Liver (tissue), 9 donors: ENCODE measurements around the gene TBX15. TPM values are rescaled to one million over a fixed set of nuclear protein-coding genes. Genes with fewer than 3 reads are reported as not detected.

ENCODE experiments used
- DNase-seq: peaks from one replicate; pipeline ENCODE4 v3.0.0-alpha.2; 2017; ENCODE audit warnings: low spot score
- H3K27ac ChIP-seq, 2 donors: one replicate each; pipeline ENCODE4 v1.7.0; 2013; ENCODE audit warnings: inconsistent platforms in 2 of 2, low read length in 2 of 2, control low read depth in 1 of 2, low read depth in 1 of 2, mild to moderate bottlenecking in 1 of 2
- H3K27me3 ChIP-seq, 4 donors: one replicate each; pipeline versions ENCODE4 v1.6.1 to v1.7.0; 2013; ENCODE audit warnings: low read length in 3 of 4, inconsistent platforms in 1 of 4, mild to moderate bottlenecking in 1 of 4, moderate library complexity in 1 of 4; ENCODE audit not compliant: control insufficient read depth in 4 of 4, insufficient read depth in 4 of 4
- H3K36me3 ChIP-seq, 4 donors: one replicate each; pipeline versions ENCODE4 v1.6.1 to v1.7.0; 2013; ENCODE audit warnings: low read length in 3 of 4, mild to moderate bottlenecking in 3 of 4, low read depth in 1 of 4, moderate library complexity in 1 of 4; ENCODE audit not compliant: control insufficient read depth in 4 of 4, insufficient read depth in 3 of 4
- H3K4me1 ChIP-seq, 4 donors: one replicate each; pipeline versions ENCODE4 v1.6.1 to v1.7.0; 2013; ENCODE audit warnings: low read length in 3 of 4, mild to moderate bottlenecking in 3 of 4, moderate library complexity in 1 of 4; ENCODE audit not compliant: control insufficient read depth in 4 of 4, insufficient read depth in 4 of 4
- H3K4me3 ChIP-seq, 3 donors: one replicate each; pipeline versions ENCODE4 v1.6.1 to v1.7.0; 2013; ENCODE audit warnings: low read length in 3 of 3, control low read depth in 1 of 3, low read depth in 1 of 3, mild to moderate bottlenecking in 1 of 3
- H3K9ac ChIP-seq, 2 donors: one replicate each; pipeline ENCODE4 v1.7.0; 2013; ENCODE audit warnings: low read length in 2 of 2, mild to moderate bottlenecking in 2 of 2, moderate library complexity in 2 of 2, control low read depth in 1 of 2, low read depth in 1 of 2
- H3K9me3 ChIP-seq, 4 donors: one replicate each; pipeline versions ENCODE4 v1.6.1 to v1.7.0; 2013; ENCODE audit warnings: low read length in 3 of 4; ENCODE audit not compliant: control insufficient read depth in 4 of 4
- ATF3 ChIP-seq: IDR thresholded peaks from 2 replicates; pipeline ENCODE4 v1.6.1; 2016; ENCODE audit warnings: antibody characterized with exemption
- CTCF ChIP-seq: fragments of 150-350 bp; IDR thresholded peaks from 2 replicates; pipeline ENCODE4 v1.5.1; 2017; ENCODE audit warnings: improper control_type of control experiment, low read depth, low read length; ENCODE audit not compliant: missing input control
- EGR1 ChIP-seq, 2 donors: IDR thresholded peaks; 2 replicates each; pipeline ENCODE4 v1.6.1; 2016 to 2018; ENCODE audit warnings: antibody characterized with exemption in 2 of 2, low read depth in 2 of 2
- FOXA1 ChIP-seq: IDR thresholded peaks from 2 replicates; pipeline ENCODE4 v1.6.1; 2016; ENCODE audit warnings: antibody characterized with exemption
- FOXA2 ChIP-seq: IDR thresholded peaks from 2 replicates; pipeline ENCODE4 v1.6.1; 2016; ENCODE audit warnings: antibody characterized with exemption
- GABPA ChIP-seq, 2 donors: IDR thresholded peaks in 1 of 2; conservative IDR thresholded peaks in 1 of 2; 2 replicates each; pipeline ENCODE4 v1.6.1; 2016; ENCODE audit warnings: antibody characterized with exemption in 2 of 2, mild to moderate bottlenecking in 1 of 2, moderate library complexity in 1 of 2
- HNF4A ChIP-seq, 2 donors: conservative IDR thresholded peaks; 2 replicates each; pipeline ENCODE4 v1.6.1; 2016; ENCODE audit warnings: antibody characterized with exemption in 2 of 2, mild to moderate bottlenecking in 2 of 2
- HNF4G ChIP-seq: IDR thresholded peaks from 2 replicates; pipeline ENCODE4 v1.6.1; 2016; ENCODE audit warnings: antibody characterized with exemption
- JUND ChIP-seq, 2 donors: IDR thresholded peaks; 2 replicates each; pipeline ENCODE4 v1.6.1; 2016; ENCODE audit warnings: antibody characterized with exemption in 2 of 2
- MAX ChIP-seq: IDR thresholded peaks from 2 replicates; pipeline ENCODE4 v1.6.1; 2016; ENCODE audit warnings: antibody characterized with exemption
- NR2F2 ChIP-seq: IDR thresholded peaks from 2 replicates; pipeline ENCODE4 v1.6.1; 2016; ENCODE audit warnings: antibody characterized with exemption
- RAD21 ChIP-seq, 2 donors: IDR thresholded peaks; 2 replicates each; pipeline ENCODE4 v1.6.1; 2016; ENCODE audit warnings: antibody characterized with exemption in 2 of 2, mild to moderate bottlenecking in 2 of 2
- REST ChIP-seq: IDR thresholded peaks from 2 replicates; pipeline ENCODE4 v1.6.1; 2016; ENCODE audit warnings: antibody characterized with exemption, mild to moderate bottlenecking
- RXRA ChIP-seq, 2 donors: IDR thresholded peaks; 2 replicates each; pipeline ENCODE4 v1.6.1; 2017 to 2018; ENCODE audit warnings: antibody characterized with exemption in 2 of 2, mild to moderate bottlenecking in 1 of 2
- SP1 ChIP-seq: IDR thresholded peaks from 2 replicates; pipeline ENCODE4 v1.6.1; 2018; ENCODE audit warnings: antibody characterized with exemption, mild to moderate bottlenecking
- TAF1 ChIP-seq: conservative IDR thresholded peaks from 2 replicates; pipeline ENCODE4 v1.6.1; 2016; ENCODE audit warnings: antibody characterized with exemption, mild to moderate bottlenecking
- YY1 ChIP-seq: IDR thresholded peaks from 2 replicates; pipeline ENCODE4 v1.6.1; 2016; ENCODE audit warnings: antibody characterized with exemption, mild to moderate bottlenecking
- ZBTB33 ChIP-seq: IDR thresholded peaks from 2 replicates; pipeline ENCODE4 v1.6.1; 2016; ENCODE audit warnings: antibody characterized with exemption
- WGBS: extraction: QIAGEN DNeasy Blood & Tissue Kit; methylation state at CpG from one replicate; pipeline ENCODE4 v1.1.7; 2013; 5-methylcytosine and 5-hydroxymethylcytosine counted together
- polyA plus RNA-seq, 2 donors: library from polyadenylated mRNA; stranded (reverse) in 1 of 2; unstranded in 1 of 2; fragments of 200-250 nt in 1 of 2; fragments of >200 nt in 1 of 2; fragmentation: Nextera tagmentation in 1 of 2; extraction: Ambion mirVana in 1 of 2; gene quantifications; one replicate each; pipeline versions ENCODE4 v1.2.1 to v1.2.3, GENCODE V29; 2013 to 2015
- total RNA-seq, 2 donors: library from RNA; depleted of rRNA; stranded (reverse); fragments of >200 nt; gene quantifications; one replicate each; pipeline ENCODE4 v1.2.3, GENCODE V29; 2014
- donor health status: healthy.
- donor health status: healthy.
- donor health status: healthy.
- donor health status: healthy.
- donor health status: healthy.

The TBX15 gene
- total and polyA plus RNA-seq, 4 donors, result 0.09 to 15.5 (median 3.5) TPM

GRCh38 chr1:118977600-118977999 lies 10.5 kb downstream of the TBX15 start:
- Histone ChIP-seq H3K9me3 (peaks cover 0 to 13% (median 5%) of the 10 kb centered on the region in 4 donors), H3K4me1 (peaks cover 3 to 6% (median 5%) of the 10 kb centered on the region in 4 donors), H3K4me3 (no peak overlapping the region), H3K27ac (no peak overlapping the region), H3K27me3 (peaks cover 0 to 26% (median 3%) of the 10 kb centered on the region in 4 donors), H3K36me3 (no peaks in the 10 kb centered on the region), H3K9ac (no peak overlapping the region)
- 81% methylated on average over 2 of the region's 2 CpGs for WGBS
- DNase-seq, result no peak
- no peak for TF ChIP-seq ATF3
- TF ChIP-seq NR2F2, result no peak
- no peak for TF ChIP-seq CTCF
- no peak for TF ChIP-seq JUND (IDR thresholded peaks at IDR 0.05)
- no peak for TF ChIP-seq HNF4G
- no peak for TF ChIP-seq RAD21 (IDR thresholded peaks at IDR 0.05)
- no peak for TF ChIP-seq YY1
- TF ChIP-seq GABPA (IDR thresholded peaks at IDR 0.05 in 1 of 2, conservative IDR thresholded peaks at IDR 0.05 in 1 of 2), result no peak
- no peak for TF ChIP-seq TAF1
- TF ChIP-seq EGR1 (IDR thresholded peaks at IDR 0.05; ENCODE audit: low read depth in 2 of 2), result no peak
- no peak for TF ChIP-seq RXRA (IDR thresholded peaks at IDR 0.05)
- TF ChIP-seq MAX, result no peak
- TF ChIP-seq SP1, result no peak
- TF ChIP-seq REST, result no peak

- Histone ChIP-seq H3K27me3 (peaks cover 0 to 16% (median 3%) of the 10 kb centered on the region in 4 donors), H3K4me3 (no peak overlapping the region), H3K9ac (no peak overlapping the region), H3K27ac (no peak overlapping the region), H3K36me3 (no peaks in the 10 kb centered on the region), H3K4me1 (peaks cover under 1 to 6% (median 4%) of the 10 kb centered on the region in 4 donors), H3K9me3 (peaks cover 0 to 9% (median 2%) of the 10 kb centered on the region in 4 donors)
- DNase-seq, result no peak
- WGBS, result 79% methylated on average over 4 of the region's 4 CpGs
- TF ChIP-seq ZBTB33 (no peak), CTCF (no peak), JUND (IDR thresholded peaks at IDR 0.05) (no peak), GABPA (IDR thresholded peaks at IDR 0.05 in 1 of 2, conservative IDR thresholded peaks at IDR 0.05 in 1 of 2) (no peak), FOXA1 (no peak), YY1 (no peak), HNF4A (conservative IDR thresholded peaks at IDR 0.05) (no peak), RAD21 (IDR thresholded peaks at IDR 0.05) (no peak), NR2F2 (no peak), FOXA2 (no peak), HNF4G (no peak), EGR1 (IDR thresholded peaks at IDR 0.05; ENCODE audit: low read depth in 2 of 2) (no peak), SP1 (no peak), RXRA (IDR thresholded peaks at IDR 0.05) (no peak), MAX (no peak), TAF1 (no peak)
These were observed 13.5 kb downstream of the TBX15 start for GRCh38 chr1:118974661-118975060.
